HT-29 (cell line): ENCODE measurements around the gene NDUFS2. TPM values are rescaled to one million over a fixed set of nuclear protein-coding genes. Genes with fewer than 3 reads are reported as not detected.

ENCODE experiments used
- DNase-seq: peaks from one replicate; pipeline ENCODE4 v3.0.0-alpha.2; 2015; ENCODE audit warnings: low spot score
- total RNA-seq: library from RNA; depleted of rRNA; stranded (reverse); fragments of >200 nt; shearing (Covaris generic); gene quantifications from 2 replicates; pipeline ENCODE4 v1.2.3, GENCODE V29; 2014

The NDUFS2 gene
- total RNA-seq, 1 experiment from 2014 or later: 90.6 TPM

- DNase-seq: no peak
Measured at GRCh38 chr1:161195171-161195570, 7.0 kb upstream of the NDUFS2 start.

GRCh38 chr1:161196111-161196510 lies 6.1 kb upstream of the NDUFS2 start:
- DNase-seq: no peak

DNA sequence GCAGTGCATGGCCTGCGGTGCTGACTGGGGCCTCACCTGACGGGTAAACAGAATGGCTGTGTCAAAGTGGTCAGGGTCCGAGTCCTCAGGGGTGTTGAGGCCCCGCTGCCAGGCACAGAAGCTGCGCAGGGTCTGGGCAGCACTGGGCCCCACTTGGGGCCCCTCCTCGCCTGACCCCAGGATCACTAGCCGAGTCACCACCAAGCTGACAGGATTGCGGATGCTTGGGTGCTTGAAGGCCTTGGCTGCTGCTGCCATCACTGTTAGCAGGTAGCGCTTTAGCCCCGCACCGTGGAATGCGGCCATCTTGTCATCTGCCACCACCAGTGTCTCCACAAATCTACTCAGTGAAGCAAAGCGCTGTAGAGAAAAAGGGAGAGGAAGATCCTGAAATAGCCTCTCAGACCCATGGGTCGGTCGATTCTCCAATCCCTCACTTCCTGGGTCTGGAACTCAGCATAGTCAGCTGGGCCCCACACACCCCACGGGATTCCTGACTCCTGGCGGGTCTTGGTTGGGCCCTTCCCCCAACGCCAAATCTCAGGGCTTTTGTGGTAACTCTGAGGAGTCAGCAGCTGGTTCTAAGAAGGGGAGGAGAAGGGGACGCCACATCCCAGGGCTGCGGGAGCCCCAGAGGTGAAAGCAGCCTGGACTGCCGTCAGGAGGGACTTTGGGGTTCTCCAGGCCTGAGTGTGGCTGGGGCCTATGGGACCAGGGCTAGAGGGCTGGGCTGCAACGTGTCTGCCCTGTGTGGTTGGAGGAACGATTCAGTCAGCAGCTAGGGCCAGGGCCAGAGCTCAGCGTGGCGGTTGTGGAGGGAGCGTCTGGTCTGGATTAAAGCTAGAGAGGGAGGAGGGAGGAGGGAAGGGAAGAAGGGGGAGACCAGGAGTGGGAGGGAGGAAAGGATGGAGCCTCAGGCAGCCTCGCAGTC lies 5.4 kb upstream of the NDUFS2 start:
- DNase-seq: no peak

GRCh38 chr1:161197560-161198193 lies 4.5 kb upstream of the NDUFS2 start:
- DNase-seq: no peak

GRCh38 chr1:161198194-161198896 lies 3.8 kb upstream of the NDUFS2 start:
- no peak for DNase-seq

DNA sequence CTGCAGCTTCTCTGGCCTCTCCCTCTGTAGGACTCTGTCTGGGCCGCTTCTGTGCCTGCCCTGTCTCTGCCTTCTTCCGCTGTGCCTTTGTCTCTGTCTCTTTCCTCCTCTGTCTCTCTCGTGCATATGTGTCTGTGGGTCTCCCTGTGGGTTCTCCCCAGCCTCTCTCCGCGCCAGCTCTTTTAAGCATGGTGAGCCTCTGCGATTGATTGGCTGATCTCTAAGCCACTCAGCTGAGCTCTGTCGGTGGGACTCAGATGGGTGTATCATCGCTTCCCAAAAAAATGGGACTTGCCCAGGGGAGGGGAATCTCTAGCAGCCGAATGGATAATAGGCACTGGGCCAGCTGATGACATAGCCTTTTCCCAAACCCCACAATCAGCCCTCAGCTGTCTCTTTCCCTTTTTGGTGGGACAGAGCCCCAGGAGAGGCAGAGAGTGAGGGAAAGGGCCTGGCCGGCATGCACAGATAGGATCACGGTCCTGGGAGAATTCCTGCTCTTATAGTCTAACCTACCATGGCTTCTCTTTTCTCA lies 3.2 kb upstream of the NDUFS2 start, which contains the start of gene ADAMTS4:
Gene ADAMTS4, minus strand, starts transcription at position 158 of the 535 bp plus-strand sequence. CDS start 427 bp downstream, outside the sequence.
- no peak for DNase-seq

- no peak for DNase-seq
Measured at GRCh38 chr1:161199506-161200139, 2.5 kb upstream of the NDUFS2 start.

- no peak for DNase-seq
Measured at GRCh38 chr1:161200421-161200991, 1.7 kb upstream of the NDUFS2 start.

- no peak for DNase-seq
Measured at GRCh38 chr1:161200992-161201835, 953 bp upstream of the NDUFS2 start.

DNA sequence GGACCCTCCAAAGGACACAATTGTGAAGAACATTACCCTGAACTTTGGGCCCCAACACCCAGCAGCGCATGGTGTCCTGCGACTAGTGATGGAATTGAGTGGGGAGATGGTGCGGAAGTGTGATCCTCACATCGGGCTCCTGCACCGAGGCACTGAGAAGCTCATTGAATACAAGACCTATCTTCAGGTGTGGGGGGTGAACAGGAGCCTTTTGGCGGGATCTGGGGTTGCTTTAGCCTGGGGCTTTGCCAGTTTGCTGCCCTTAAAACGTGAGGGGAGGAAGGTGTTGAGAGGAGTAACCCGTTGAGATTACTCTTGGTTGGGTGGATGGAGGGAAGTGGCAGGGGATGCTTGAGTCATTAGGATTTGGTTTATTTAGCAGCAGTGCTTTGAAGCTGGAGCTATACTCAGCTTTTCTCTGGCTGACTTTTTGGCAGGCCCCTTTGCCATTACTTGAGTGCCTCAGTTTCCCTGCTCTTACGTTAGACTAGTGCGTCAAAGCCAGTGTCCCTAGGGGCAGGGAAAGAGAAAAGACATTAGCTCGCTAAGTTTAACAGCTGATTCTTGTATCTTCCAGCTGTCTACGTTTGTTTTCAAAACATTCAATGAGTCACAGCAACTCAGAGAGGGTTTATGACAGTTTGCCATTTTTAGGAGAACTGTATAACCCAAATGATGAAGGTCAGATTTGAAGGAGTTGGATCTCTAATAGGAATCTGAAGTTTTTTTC lies 4.4 kb downstream of the NDUFS2 start:
- DNase-seq: no peak

GRCh38 chr1:161207173-161207572 lies 5.0 kb downstream of the NDUFS2 start:
- DNase-seq: no peak

GRCh38 chr1:161209790-161210409 lies 7.7 kb downstream of the NDUFS2 start:
- peak; percentile 90 for DNase-seq

DNA sequence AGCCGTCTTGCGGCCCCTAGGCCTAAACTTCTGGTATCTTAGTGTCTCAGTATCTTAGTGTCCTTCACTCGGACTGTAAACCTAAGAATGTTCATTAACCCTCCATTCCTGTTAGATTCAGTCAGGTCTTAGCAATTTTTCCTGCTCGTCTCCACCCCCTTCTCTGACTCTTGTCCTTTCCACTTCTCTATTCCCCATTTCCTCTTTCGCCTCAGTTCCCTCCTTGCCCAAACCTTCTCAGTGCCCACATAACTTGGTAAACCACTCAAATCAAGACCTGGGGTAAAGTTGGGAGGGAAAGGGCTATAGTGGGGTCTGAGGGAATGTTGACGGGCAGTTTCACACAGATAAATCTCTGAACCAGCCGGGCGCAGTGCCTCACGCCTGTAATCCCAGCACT lies 12.2 kb downstream of the NDUFS2 start:
- no peak for DNase-seq

DNA sequence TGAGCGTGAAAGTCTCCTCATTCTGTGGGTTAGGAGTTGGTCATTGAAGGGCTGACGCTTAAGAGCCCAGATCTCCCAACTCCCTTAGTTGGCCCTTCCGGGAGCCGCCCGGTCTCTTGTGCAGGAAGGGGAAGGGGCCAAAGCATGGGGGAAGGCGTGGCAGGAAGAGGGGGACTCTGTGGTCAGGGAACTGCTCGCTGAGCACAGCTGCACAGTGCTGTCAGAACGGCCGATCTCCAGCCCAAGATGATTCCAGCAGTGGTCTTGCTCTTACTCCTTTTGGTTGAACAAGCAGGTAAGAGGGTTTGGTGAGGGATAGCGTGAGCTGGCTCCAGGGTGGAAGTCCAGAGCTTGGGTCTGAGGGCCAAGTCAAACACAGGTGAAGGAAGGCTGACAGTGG lies 12.9 kb downstream of the NDUFS2 start, which contains the start of gene FCER1G:
Gene FCER1G, plus strand, starts transcription at position 220 of the 400 bp plus-strand sequence. Its CDS starts 27 bp downstream, at position 247.
- DNase-seq: no peak

DNA sequence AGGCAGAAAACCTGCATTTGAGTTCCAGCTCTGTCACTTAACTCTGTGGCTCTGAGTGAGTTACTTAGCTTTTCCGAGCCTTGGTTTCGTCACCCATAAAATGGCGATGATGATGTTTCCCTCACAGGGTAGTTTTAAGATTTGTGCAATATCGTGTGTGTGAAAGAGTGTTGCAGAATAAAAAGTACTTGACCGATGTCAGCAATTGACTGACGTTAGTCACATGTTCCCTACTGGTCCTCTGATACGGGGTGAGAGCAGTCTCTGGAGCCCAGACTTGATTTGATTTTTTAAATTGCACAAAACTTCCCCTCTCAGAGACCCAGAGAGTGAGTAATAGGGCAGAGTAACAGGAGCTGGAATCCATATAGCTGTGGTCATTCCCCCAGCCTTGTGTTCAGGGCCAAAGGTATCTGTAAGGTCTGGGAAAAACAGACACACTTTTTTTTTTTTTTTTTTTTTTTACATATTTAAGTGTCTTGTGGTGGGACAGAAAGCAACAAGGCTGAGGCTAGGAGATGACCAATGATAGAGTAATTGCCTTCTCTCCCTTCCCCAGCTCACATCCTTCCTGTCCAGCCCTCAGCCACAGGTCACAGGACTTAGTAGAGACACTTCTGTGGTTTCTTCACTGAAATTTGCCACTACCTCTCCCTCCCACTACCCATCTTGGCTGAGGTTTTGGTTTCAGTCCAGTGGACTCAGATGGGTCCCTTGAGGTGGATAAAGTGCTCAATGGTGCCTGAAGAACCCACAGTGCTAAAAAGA lies 15.0 kb downstream of the NDUFS2 start:
- no peak for DNase-seq

DNA sequence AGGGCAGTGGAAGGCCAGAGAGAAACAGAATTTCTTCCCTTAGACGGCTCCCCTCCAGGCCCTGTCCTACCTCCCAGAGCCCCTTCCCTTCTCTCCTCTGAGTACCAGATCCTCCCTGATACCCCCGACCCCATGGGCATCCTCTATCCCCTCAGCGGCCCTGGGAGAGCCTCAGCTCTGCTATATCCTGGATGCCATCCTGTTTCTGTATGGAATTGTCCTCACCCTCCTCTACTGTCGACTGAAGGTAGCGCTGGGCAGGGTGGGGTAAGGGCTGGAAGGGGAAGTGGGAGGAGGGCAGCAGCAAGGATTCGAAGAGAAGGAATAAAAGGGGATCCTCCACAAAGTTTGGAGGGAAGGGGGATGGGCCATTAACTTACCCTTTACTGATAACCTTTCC lies 15.7 kb downstream of the NDUFS2 start:
- DNase-seq: no peak

DNA sequence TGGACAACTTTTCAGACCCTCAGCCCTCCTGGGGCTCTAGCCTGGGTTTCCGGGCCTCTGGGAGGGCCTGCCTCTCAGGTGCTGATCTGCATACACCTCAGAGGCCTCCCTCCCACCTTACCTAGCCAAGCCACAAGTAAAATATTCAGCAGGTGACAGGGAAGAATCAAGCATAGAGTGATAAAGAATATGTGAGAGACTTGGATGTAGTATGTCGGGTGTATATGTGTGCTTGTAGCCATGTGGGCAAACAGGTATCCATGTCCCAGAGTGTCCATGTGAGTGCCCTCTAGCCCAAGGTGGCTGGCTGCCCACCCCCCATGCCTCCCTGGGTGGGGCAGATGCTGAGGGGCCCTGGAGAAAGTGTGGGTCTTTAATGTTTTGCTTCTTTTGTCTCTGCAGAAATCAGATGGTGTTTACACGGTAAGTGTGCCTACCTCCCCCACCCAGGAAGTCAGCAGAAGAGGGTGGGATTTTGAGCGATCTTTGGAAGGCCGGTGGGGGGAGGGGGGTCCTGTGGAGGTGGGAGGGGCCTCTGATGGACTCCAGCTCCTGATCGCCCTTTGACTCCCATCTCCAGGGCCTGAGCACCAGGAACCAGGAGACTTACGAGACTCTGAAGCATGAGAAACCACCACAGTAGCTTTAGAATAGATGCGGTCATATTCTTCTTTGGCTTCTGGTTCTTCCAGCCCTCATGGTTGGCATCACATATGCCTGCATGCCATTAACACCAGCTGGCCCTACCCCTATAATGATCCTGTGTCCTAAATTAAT lies 16.3 kb downstream of the NDUFS2 start:
- DNase-seq: no peak
